ENCODE results near the gene LPCAT1. TPM values are rescaled to one million over a fixed set of nuclear protein-coding genes. Genes with fewer than 3 reads are reported as not detected.
A peak's percentile ranks its signal among the peaks of the same experiment; 100 is the strongest.

The LPCAT1 gene
- total RNA-seq, 1 donor from 2014 or later, result 86.2 TPM

DNA sequence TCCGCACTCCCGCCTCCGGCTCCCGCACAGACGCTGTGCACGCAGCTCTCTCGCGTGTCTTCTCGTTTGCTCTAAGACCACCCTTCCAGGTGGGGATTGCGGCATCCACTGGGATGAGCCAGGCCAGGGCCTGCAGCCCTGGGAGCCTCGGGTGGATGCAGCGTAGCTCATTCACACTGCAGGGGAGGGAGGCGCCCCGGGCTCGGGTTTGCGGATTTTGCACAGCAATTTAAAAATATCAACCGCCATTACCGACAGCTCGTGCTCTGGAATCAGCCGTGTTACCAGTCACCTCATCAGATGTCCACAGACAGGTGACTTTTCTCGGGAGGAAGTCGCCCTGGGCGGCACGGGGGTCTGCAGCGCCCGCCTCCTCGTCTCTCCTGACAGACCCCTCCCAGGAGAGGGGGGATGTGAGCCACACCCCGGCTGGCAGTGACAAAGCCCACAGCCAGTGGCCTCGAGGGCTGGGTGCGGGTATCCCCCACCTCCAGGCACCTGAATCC is 57.7 kb downstream of the LPCAT1 start:
- peaks cover 56 to 85% of the 10 kb centered on the region in 2 donors for H3K36me3 ChIP-seq
- H3K4me3 ChIP-seq, result no peak overlapping the region
- DNase-seq (ENCODE audit: low spot score in 2 of 2), result peak in 1 of 2 donors; percentile 56
- no peak overlapping the region for H3K27ac ChIP-seq
- TF ChIP-seq, protein P1, sequence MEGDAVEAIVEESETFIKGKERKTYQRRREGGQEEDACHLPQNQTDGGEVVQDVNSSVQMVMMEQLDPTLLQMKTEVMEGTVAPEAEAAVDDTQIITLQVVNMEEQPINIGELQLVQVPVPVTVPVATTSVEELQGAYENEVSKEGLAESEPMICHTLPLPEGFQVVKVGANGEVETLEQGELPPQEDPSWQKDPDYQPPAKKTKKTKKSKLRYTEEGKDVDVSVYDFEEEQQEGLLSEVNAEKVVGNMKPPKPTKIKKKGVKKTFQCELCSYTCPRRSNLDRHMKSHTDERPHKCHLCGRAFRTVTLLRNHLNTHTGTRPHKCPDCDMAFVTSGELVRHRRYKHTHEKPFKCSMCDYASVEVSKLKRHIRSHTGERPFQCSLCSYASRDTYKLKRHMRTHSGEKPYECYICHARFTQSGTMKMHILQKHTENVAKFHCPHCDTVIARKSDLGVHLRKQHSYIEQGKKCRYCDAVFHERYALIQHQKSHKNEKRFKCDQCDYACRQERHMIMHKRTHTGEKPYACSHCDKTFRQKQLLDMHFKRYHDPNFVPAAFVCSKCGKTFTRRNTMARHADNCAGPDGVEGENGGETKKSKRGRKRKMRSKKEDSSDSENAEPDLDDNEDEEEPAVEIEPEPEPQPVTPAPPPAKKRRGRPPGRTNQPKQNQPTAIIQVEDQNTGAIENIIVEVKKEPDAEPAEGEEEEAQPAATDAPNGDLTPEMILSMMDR (IDR thresholded peaks at IDR 0.05), result no peak
- no peaks in the 10 kb centered on the region for H3K9me3 ChIP-seq
- no peaks in the 10 kb centered on the region for H3K4me1 ChIP-seq
- no peaks in the 10 kb centered on the region for H3K27me3 ChIP-seq
- intact Hi-C loops (cut with DNase I), result no loop called here

DNA sequence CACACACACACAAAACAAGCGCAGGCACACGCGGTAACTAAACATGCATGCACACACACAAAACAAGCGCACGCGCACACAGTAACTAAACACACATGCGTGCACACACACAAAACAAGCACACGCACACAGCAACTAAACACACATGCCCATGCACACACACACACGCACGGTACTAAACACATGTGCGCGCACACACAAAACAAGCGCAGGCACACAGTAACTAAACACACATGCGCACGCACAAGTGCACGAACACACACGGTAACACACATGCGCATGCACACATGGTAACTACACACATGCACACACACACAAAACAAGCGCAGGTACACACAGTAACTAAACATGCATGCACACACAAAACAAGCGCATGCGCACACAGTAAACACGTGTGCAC is 58.6 kb downstream of the LPCAT1 start:
- DNase-seq (ENCODE audit: low spot score in 2 of 2), result no peak
- Histone ChIP-seq H3K4me3 (no peak overlapping the region), H3K4me1 (no peaks in the 10 kb centered on the region), H3K27me3 (no peaks in the 10 kb centered on the region), H3K36me3 (peaks cover 52 to 80% of the 10 kb centered on the region in 2 donors), H3K27ac (no peak overlapping the region), H3K9me3 (no peaks in the 10 kb centered on the region)
- TF ChIP-seq, protein P1 (IDR thresholded peaks at IDR 0.05), result no peak
- intact Hi-C loops (cut with DNase I), result no loop called here

DNA sequence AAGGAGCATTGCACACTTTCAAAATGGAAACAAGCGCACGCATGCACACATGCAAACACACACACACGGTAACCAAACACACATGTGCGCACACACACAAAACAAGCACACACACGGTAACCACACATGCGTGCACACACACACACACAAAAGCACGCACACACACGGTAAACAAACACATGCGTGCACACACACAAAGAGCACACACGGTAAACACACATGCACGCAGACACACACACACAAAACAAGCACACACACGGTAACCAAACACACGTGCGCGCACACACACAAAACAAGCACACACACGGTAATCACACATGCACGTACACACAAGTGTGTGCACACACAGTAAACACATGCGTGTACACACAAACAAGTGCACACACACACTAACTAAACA is 59.2 kb downstream of the LPCAT1 start:
- no peak overlapping the region for H3K27ac ChIP-seq
- no peak for DNase-seq (ENCODE audit: low spot score in 2 of 2)
- no peak overlapping the region for H3K4me3 ChIP-seq
- H3K9me3 ChIP-seq, result no peaks in the 10 kb centered on the region
- intact Hi-C loops (cut with DNase I), result no loop called here
- H3K36me3 ChIP-seq, result peaks cover 48 to 74% of the 10 kb centered on the region in 2 donors
- TF ChIP-seq, protein P1 (IDR thresholded peaks at IDR 0.05), result no peak
- H3K4me1 ChIP-seq, result no peaks in the 10 kb centered on the region
- no peaks in the 10 kb centered on the region for H3K27me3 ChIP-seq

DNA sequence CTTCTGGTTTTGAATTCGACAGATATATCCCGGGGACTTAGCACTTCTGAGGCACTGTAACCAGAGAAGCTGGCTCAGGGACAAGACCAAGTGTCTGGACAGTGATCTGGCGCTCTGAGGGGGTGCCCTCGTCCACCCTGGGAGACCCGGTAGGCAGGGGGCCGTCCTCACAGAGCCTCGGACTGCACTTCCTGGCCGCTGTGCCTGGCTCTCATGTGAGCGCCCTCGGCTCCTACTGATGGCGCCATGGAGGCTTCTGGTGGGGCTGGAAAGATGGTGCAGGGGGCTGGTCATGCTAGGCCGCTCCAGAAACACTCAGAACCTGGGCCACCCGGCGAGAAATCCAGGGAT is 59.7 kb downstream of the LPCAT1 start:
- no peaks in the 10 kb centered on the region for H3K27me3 ChIP-seq
- H3K9me3 ChIP-seq, result no peaks in the 10 kb centered on the region
- intact Hi-C loops (cut with DNase I), result no loop called here
- no peak overlapping the region for H3K4me3 ChIP-seq
- TF ChIP-seq, protein P1 (IDR thresholded peaks at IDR 0.05), result no peak
- H3K36me3 ChIP-seq, result peaks cover 48 to 74% of the 10 kb centered on the region in 2 donors
- no peaks in the 10 kb centered on the region for H3K4me1 ChIP-seq
- no peak overlapping the region for H3K27ac ChIP-seq
- peak in 1 of 2 donors; percentile 54 for DNase-seq (ENCODE audit: low spot score in 2 of 2)

DNA sequence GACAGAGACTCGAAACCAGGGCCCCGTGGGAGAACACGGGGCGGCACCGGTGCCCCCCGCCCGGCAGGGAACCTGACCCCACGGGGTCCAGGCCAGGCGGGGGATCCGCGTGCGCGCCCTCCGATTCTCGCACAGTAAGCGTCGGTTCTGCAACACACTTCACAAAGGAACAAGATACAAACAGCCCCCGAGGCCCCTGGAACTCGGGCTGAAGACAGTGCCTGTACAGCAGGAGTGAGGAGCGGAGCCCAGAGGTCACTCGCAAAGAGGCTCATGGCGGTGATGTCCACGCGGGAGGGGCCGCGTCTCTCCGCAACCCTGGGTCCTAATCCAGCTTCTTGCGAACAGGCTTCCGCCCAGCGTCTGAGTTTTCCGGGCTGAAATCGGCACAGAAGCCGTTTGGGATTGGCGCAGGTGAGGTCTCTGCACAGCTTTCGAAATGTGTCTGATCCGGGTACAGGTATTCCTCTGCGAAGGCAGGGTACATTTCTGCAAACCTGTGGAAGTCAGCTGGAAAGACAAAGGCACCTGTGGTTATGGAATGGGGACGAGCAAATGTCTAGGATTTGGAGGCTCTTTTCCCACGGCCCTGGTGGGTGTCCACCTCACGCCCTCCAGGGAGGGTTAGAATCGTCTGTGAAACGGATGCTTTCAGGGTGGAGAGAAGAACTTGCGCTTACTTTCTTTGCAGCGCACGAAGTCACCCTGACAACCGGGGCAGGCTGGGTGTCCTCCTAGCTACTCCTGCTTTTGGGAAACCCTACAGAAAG is 60.2 kb downstream of the LPCAT1 start:
- peaks cover 48 to 69% of the 10 kb centered on the region in 2 donors for H3K36me3 ChIP-seq
- H3K4me3 ChIP-seq, result no peak overlapping the region
- intact Hi-C loops (cut with DNase I), result no loop called here
- DNase-seq (ENCODE audit: low spot score in 2 of 2), result peak in 1 of 2 donors; percentile 58
- no peaks in the 10 kb centered on the region for H3K27me3 ChIP-seq
- no peaks in the 10 kb centered on the region for H3K9me3 ChIP-seq
- H3K27ac ChIP-seq, result no peak overlapping the region
- no peaks in the 10 kb centered on the region for H3K4me1 ChIP-seq
- TF ChIP-seq, protein P1 (IDR thresholded peaks at IDR 0.05), result no peak
